ENCODE data around the gene AOX1. TPM values are rescaled to one million over a fixed set of nuclear protein-coding genes. Genes with fewer than 3 reads are reported as not detected.

The AOX1 gene
- total and polyA plus RNA-seq, 9 of the 15 experiments (the other 6 are each of a cell fraction or from before 2014, with no cell fraction given), result 0.10 to 0.55 (median 0.20) TPM; not detected in 6

DNA sequence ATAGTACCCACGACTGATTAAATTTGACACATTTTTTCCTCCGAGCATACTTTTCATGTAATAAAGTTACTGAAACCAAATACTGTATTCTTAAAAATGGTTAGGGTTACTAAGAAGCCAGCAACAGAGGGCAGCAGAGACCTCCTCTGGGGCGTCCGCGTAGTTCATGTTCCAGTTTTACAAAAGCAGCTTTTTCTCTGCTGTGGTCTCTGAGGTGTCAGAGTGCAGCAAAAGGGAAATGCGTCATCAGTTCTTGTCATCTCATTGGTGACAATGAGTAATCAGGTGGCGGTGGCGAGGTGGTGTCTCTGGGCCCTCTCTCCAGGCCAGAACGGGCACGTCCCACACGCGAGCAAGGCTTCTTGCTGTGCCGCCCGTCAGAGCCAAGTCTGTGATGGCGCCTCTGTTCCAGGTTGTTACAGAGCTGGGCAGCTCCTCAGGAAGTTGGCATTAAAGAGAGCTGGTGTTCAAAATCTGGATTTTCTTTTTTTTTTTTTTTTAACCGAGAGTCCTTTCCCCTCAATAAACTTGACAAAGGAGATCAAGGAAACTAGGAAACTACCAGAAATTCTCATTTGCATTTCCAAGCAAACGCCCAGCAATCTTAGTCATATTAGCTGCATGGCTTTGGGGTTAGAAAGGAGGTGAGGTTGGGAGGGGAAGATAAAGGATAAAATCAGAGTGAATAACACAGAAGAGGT, 127.3 kb downstream of the AOX1 start:
- in situ Hi-C loops (cut with MboI) (loop anchor here (25.0 kb wide), 1 partner anchor 474 kb away; the partner anchor contains the start of gene CASP10), intact Hi-C loops (cut with micrococcal nuclease) (loop anchor here (1.0 to 5.0 kb wide), 9 partner anchors 22 to 519 kb away; partner anchors contain the start of genes BZW1 and ORC2)
- Histone ChIP-seq H3K4me3 (no peak overlapping the region), H3K79me2 (ENCODE audit: control insufficient read depth, insufficient read depth, low read length) (no peaks in the 10 kb centered on the region), H3K4me1 (replicated peaks in 1 of 2; ENCODE audit: control insufficient read depth in 2 of 2, insufficient read depth in 2 of 2, low read length in 2 of 2) (peaks cover 4 to 11% of the 10 kb centered on the region in 2 experiments; a peak in 2 of 5 replicates), H3K36me3 (ENCODE audit: control insufficient read depth, insufficient read depth, low read length) (no peaks in the 10 kb centered on the region), H3K27me3 (ENCODE audit: control insufficient read depth in 2 of 2, insufficient read depth in 2 of 2, low read length in 2 of 2) (no peaks in the 10 kb centered on the region), H3K9me1 (ENCODE audit: control insufficient read depth, insufficient read depth, low read length) (no peaks in the 10 kb centered on the region), H3K9ac (ENCODE audit: insufficient read depth in 1 of 2, low read depth in 2 of 2, low read length in 2 of 2) (peak overlapping the region; percentile 61 to 83), H3K27ac (ENCODE audit: extremely low read depth, low read depth, low read length) (peak overlapping the region; percentile 68), H2AFZ (ENCODE audit: low read depth, low read length) (peak overlapping the region; percentile 93), H3K4me2 (ENCODE audit: insufficient read depth, low read length) (peak overlapping the region; percentile 73), H4K20me1 (replicated peaks; ENCODE audit: control insufficient read depth, insufficient read depth, low read length) (no peaks in the 10 kb centered on the region), H3K9me3 (replicated peaks; ENCODE audit: control insufficient read depth, insufficient read depth, low read depth, low read length) (no peaks in the 10 kb centered on the region)
- ATAC-seq (peak; percentile 98), FAIRE-seq (peak; percentile 99), DNase-seq (ENCODE audit: extremely low read depth in 1 of 4, low spot score in 3 of 4) (peak; percentile 62 to 91 (median 72))
- POLR2A ChIA-PET, result interaction anchor here (0.6 to 2.1 kb wide), 5 partner anchors 13 to 438 kb away, joined by 3 to 8 read pairs (median 3); partner anchors contain the start of genes CLK1 and NIF3L1
- no TSS peak for BruUV-seq (replicated peaks)
- 0% methylated on average over 8 of the region's 17 CpGs for WGBS (ENCODE audit: insufficient coverage, low coverage, missing lambda C conversion rate)
- CTCF ChIA-PET (ENCODE audit: low intra/inter-chr PET ratio), result interaction anchor here (0.6 to 1.7 kb wide), 5 partner anchors 81 to 1465 kb away, joined by 3 to 10 read pairs (median 5); partner anchors contain the start of gene BZW1
- TF ChIP-seq ZNF586 (CRISPR knock-in tag; conservative IDR thresholded peaks at IDR 0.05) (no peak), ZC3H11A (IDR thresholded peaks at IDR 0.05; ENCODE audit: low read depth, low read length) (no peak), ZNF277 (CRISPR knock-in tag; IDR thresholded peaks at IDR 0.05; ENCODE audit: borderline replicate concordance) (no peak), BHLHE40 (IDR thresholded peaks at IDR 0.05; ENCODE audit: low read length) (no peak; the same call in 1 of the 2 replicates), SIN3A (IDR thresholded peaks at IDR 0.05; ENCODE audit: borderline replicate concordance in 2 of 2, control insufficient read depth in 1 of 2, low read depth in 2 of 2, low read length in 2 of 2) (no peak), WHSC1 (IDR thresholded peaks at IDR 0.05; ENCODE audit: low read length) (no peak), HMG20B (CRISPR knock-in tag; IDR thresholded peaks at IDR 0.05) (no peak)
- TF ChIP-seq, protein P1, sequence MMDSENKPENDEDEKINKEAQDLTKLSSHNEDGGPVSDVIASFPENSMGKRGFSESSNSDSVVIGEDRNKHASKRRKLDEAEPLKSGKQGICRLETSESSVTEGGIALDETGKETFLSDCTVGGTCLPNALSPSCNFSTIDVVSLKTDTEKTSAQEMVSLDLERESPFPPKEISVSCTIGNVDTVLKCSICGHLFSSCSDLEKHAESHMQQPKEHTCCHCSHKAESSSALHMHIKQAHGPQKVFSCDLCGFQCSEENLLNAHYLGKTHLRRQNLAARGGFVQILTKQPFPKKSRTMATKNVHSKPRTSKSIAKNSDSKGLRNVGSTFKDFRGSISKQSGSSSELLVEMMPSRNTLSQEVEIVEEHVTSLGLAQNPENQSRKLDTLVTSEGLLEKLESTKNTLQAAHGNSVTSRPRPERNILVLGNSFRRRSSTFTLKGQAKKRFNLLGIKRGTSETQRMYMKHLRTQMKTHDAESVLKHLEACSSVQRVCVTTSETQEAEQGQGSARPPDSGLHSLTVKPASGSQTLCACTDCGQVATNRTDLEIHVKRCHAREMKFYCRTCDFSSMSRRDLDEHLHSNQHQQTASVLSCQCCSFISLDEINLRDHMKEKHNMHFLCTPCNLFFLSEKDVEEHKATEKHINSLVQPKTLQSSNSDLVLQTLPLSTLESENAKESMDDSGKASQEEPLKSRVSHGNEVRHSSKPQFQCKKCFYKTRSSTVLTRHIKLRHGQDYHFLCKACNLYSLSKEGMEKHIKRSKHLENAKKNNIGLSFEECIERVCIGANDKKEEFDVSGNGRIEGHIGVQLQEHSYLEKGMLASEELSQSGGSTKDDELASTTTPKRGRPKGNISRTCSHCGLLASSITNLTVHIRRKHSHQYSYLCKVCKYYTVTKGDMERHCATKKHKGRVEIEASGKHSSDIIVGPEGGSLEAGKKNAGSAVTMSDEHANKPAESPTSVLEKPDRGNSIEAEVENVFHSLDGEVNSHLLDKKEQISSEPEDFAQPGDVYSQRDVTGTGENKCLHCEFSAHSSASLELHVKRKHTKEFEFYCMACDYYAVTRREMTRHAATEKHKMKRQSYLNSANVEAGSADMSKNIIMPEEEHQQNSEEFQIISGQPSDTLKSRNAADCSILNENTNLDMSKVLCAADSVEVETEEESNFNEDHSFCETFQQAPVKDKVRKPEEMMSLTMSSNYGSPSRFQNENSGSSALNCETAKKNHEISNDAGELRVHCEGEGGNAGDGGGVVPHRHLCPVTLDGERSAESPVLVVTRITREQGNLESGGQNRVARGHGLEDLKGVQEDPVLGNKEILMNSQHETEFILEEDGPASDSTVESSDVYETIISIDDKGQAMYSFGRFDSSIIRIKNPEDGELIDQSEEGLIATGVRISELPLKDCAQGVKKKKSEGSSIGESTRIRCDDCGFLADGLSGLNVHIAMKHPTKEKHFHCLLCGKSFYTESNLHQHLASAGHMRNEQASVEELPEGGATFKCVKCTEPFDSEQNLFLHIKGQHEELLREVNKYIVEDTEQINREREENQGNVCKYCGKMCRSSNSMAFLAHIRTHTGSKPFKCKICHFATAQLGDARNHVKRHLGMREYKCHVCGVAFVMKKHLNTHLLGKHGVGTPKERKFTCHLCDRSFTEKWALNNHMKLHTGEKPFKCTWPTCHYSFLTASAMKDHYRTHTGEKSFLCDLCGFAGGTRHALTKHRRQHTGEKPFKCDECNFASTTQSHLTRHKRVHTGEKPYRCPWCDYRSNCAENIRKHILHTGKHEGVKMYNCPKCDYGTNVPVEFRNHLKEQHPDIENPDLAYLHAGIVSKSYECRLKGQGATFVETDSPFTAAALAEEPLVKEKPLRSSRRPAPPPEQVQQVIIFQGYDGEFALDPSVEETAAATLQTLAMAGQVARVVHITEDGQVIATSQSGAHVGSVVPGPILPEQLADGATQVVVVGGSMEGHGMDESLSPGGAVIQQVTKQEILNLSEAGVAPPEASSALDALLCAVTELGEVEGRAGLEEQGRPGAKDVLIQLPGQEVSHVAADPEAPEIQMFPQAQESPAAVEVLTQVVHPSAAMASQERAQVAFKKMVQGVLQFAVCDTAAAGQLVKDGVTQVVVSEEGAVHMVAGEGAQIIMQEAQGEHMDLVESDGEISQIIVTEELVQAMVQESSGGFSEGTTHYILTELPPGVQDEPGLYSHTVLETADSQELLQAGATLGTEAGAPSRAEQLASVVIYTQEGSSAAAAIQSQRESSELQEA (IDR thresholded peaks at IDR 0.05; ENCODE audit: low read depth), result no peak
- TF ChIP-seq, protein P2, sequence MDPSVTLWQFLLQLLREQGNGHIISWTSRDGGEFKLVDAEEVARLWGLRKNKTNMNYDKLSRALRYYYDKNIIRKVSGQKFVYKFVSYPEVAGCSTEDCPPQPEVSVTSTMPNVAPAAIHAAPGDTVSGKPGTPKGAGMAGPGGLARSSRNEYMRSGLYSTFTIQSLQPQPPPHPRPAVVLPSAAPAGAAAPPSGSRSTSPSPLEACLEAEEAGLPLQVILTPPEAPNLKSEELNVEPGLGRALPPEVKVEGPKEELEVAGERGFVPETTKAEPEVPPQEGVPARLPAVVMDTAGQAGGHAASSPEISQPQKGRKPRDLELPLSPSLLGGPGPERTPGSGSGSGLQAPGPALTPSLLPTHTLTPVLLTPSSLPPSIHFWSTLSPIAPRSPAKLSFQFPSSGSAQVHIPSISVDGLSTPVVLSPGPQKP (CRISPR knock-in tag; IDR thresholded peaks at IDR 0.05), result no peak

Measured in K562 (cell line).